ENCODE data around the gene PEX7.

PEX7 gene

GRCh38 chr6:136816656-136817055 is 5.7 kb upstream of the PEX7 start:
- Histone ChIP-seq H3K9ac (ENCODE audit: low read length) (no peak overlapping the region), H3K9me3 (replicated peaks; ENCODE audit: insufficient read depth, low read length) (no peaks in the 10 kb centered on the region), H3K36me3 (replicated peaks; ENCODE audit: insufficient read depth, low read length) (no peaks in the 10 kb centered on the region), H2AFZ (ENCODE audit: low read length) (no peak overlapping the region), H3K27ac (ENCODE audit: low read length) (no peak overlapping the region), H3K4me2 (ENCODE audit: low read depth, low read length) (no peak overlapping the region), H3K79me2 (ENCODE audit: low read length) (no peaks in the 10 kb centered on the region), H4K20me1 (ENCODE audit: insufficient read depth, low read length) (no peaks in the 10 kb centered on the region), H3K4me1 (ENCODE audit: low read length) (no peaks in the 10 kb centered on the region), H3F3A (ENCODE audit: insufficient read depth, low read length) (no peaks in the 10 kb centered on the region), H3K4me3 (ENCODE audit: low read length) (no peak overlapping the region), H3K27me3 (replicated peaks; ENCODE audit: insufficient read depth, low read length) (0 out of 2 replicates have a peak, but pooled peaks cover 9% of the 10 kb centered on the region), H3K9me2 (replicated peaks; ENCODE audit: insufficient read depth, low read length) (no peaks in the 10 kb centered on the region)
- TF ChIP-seq CTCF (IDR thresholded peaks at IDR 0.05; ENCODE audit: low read length): no peak
- TF ChIP-seq EZH2 (optimal IDR thresholded peaks at IDR 0.05; ENCODE audit: low read depth, low read length): no peak
- TF ChIP-seq EZH2phosphoT487 (IDR thresholded peaks at IDR 0.05; ENCODE audit: low read length): no peak
- no peak for DNase-seq

GRCh38 chr6:136820561-136820960 is 1.8 kb upstream of the PEX7 start:
- TF ChIP-seq EZH2 (optimal IDR thresholded peaks at IDR 0.05; ENCODE audit: low read depth, low read length) (no peak), CTCF (IDR thresholded peaks at IDR 0.05; ENCODE audit: low read length) (no peak), EZH2phosphoT487 (IDR thresholded peaks at IDR 0.05; ENCODE audit: low read length) (no peak)
- no peak overlapping the region for H2AFZ ChIP-seq (ENCODE audit: low read length)
- no peak for DNase-seq
- H3K9ac ChIP-seq (ENCODE audit: low read length): no peak overlapping the region
- no peaks in the 10 kb centered on the region for H3K9me3 ChIP-seq (replicated peaks; ENCODE audit: insufficient read depth, low read length)
- no peaks in the 10 kb centered on the region for H3K36me3 ChIP-seq (replicated peaks; ENCODE audit: insufficient read depth, low read length)
- H3K27ac ChIP-seq (ENCODE audit: low read length): no peak overlapping the region
- H3K9me2 ChIP-seq (replicated peaks; ENCODE audit: insufficient read depth, low read length): no peaks in the 10 kb centered on the region
- H4K20me1 ChIP-seq (ENCODE audit: insufficient read depth, low read length): no peaks in the 10 kb centered on the region
- H3K79me2 ChIP-seq (ENCODE audit: low read length): no peaks in the 10 kb centered on the region
- no peaks in the 10 kb centered on the region for H3K4me1 ChIP-seq (ENCODE audit: low read length)
- 0 out of 2 replicates have a peak, but pooled peaks cover 9% of the 10 kb centered on the region for H3K27me3 ChIP-seq (replicated peaks; ENCODE audit: insufficient read depth, low read length)
- H3K4me3 ChIP-seq (ENCODE audit: low read length): no peak overlapping the region
- no peak overlapping the region for H3K4me2 ChIP-seq (ENCODE audit: low read depth, low read length)
- H3F3A ChIP-seq (ENCODE audit: insufficient read depth, low read length): no peaks in the 10 kb centered on the region

GRCh38 chr6:136822046-136822375 is 381 bp upstream of the PEX7 start:
- Histone ChIP-seq H3K4me2 (ENCODE audit: low read depth, low read length) (peak overlapping the region; percentile 71), H3K4me3 (ENCODE audit: low read length) (peak overlapping the region; percentile 65), H3K9me2 (replicated peaks; ENCODE audit: insufficient read depth, low read length) (no peaks in the 10 kb centered on the region), H2AFZ (ENCODE audit: low read length) (peak overlapping the region; percentile 85), H3K9me3 (replicated peaks; ENCODE audit: insufficient read depth, low read length) (no peaks in the 10 kb centered on the region), H3F3A (ENCODE audit: insufficient read depth, low read length) (no peaks in the 10 kb centered on the region), H3K27me3 (replicated peaks; ENCODE audit: insufficient read depth, low read length) (0 out of 2 replicates have a peak, but pooled peaks cover 5% of the 10 kb centered on the region), H3K79me2 (ENCODE audit: low read length) (no peaks in the 10 kb centered on the region), H4K20me1 (ENCODE audit: insufficient read depth, low read length) (no peaks in the 10 kb centered on the region), H3K36me3 (replicated peaks; ENCODE audit: insufficient read depth, low read length) (no peaks in the 10 kb centered on the region), H3K27ac (ENCODE audit: low read length) (no peak overlapping the region), H3K4me1 (ENCODE audit: low read length) (no peaks in the 10 kb centered on the region), H3K9ac (ENCODE audit: low read length) (peak overlapping the region; percentile 74; the same call in 1 of the 2 replicates)
- TF ChIP-seq EZH2phosphoT487 (IDR thresholded peaks at IDR 0.05; ENCODE audit: low read length): no peak
- no peak for TF ChIP-seq CTCF (IDR thresholded peaks at IDR 0.05; ENCODE audit: low read length)
- TF ChIP-seq EZH2 (optimal IDR thresholded peaks at IDR 0.05; ENCODE audit: low read depth, low read length): no peak
- DNase-seq: no peak
